Neuronal stem cell (in vitro differentiated cells): ENCODE measurements around the gene CCDC187.

Source experiments
- DNase-seq: peaks from one replicate; pipeline ENCODE4 v3.0.0-alpha.2; 2013; ENCODE audit warnings: low spot score
- H2AFZ ChIP-seq: one replicate; pipeline ENCODE4 v1.6.1; 2013; ENCODE audit warnings: mild to moderate bottlenecking, low read length, inconsistent platforms
- H2AK5ac ChIP-seq: 2 replicates; pipeline ENCODE4 v1.6.1; 2013; ENCODE audit warnings: low read depth, mild to moderate bottlenecking, inconsistent platforms, low read length, moderate library complexity, mixed read lengths
- H2BK120ac ChIP-seq: 2 replicates; pipeline ENCODE4 v1.6.1; 2013; ENCODE audit warnings: low read depth, mild to moderate bottlenecking, inconsistent platforms, low read length, moderate library complexity, mixed read lengths
- H2BK12ac ChIP-seq: one replicate; pipeline ENCODE4 v1.6.1; 2013; ENCODE audit warnings: low read length, inconsistent platforms
- H2BK15ac ChIP-seq: 2 replicates; pipeline ENCODE4 v1.6.1; 2013; ENCODE audit warnings: mild to moderate bottlenecking, low read length, inconsistent platforms, mixed read lengths
- H2BK5ac ChIP-seq: one replicate; pipeline ENCODE4 v1.6.1; 2013; ENCODE audit warnings: inconsistent platforms, mild to moderate bottlenecking, low read length, moderate library complexity
- H3K14ac ChIP-seq: one replicate; pipeline ENCODE4 v1.6.1; 2013; ENCODE audit warnings: low read length, inconsistent platforms
- H3K18ac ChIP-seq: 2 replicates; pipeline ENCODE4 v1.6.1; 2013; ENCODE audit warnings: low read length, inconsistent platforms
- H3K23ac ChIP-seq: 2 replicates; pipeline ENCODE4 v1.6.1; 2013; ENCODE audit warnings: low read depth, mild to moderate bottlenecking, mixed read lengths, low read length, inconsistent platforms; ENCODE audit not compliant: poor library complexity
- H3K27ac ChIP-seq: replicated peaks from 3 replicates; pipeline ENCODE4 v1.5.1; 2013; ENCODE audit warnings: low read length, inconsistent platforms
- H3K27me3 ChIP-seq, 3 experiments: 2 replicates each; pipeline ENCODE4 v1.6.1; 2013; ENCODE audit warnings: low read length in 3 of 3, mild to moderate bottlenecking in 2 of 3, inconsistent platforms in 1 of 3, low read depth in 1 of 3, mixed read lengths in 1 of 3, moderate library complexity in 1 of 3; ENCODE audit not compliant: control insufficient read depth in 3 of 3, insufficient read depth in 3 of 3
- H3K36me3 ChIP-seq, 2 donors: replicated peaks in 1 of 2; 2 replicates each; pipeline ENCODE4 v1.6.1; 2013; ENCODE audit warnings: low read length in 2 of 2; ENCODE audit not compliant: control insufficient read depth in 2 of 2, insufficient read depth in 2 of 2
- H3K4ac ChIP-seq: 2 replicates; pipeline ENCODE4 v1.6.1; 2013; ENCODE audit warnings: inconsistent platforms, mild to moderate bottlenecking, low read length, moderate library complexity
- H3K4me1 ChIP-seq, 2 donors: 1 replicate in 1 of 2; 2 replicates in 1 of 2; pipeline ENCODE4 v1.6.1; 2013; ENCODE audit warnings: low read length in 2 of 2, low read depth in 1 of 2; ENCODE audit not compliant: control insufficient read depth in 2 of 2, insufficient read depth in 1 of 2
- H3K4me2 ChIP-seq: one replicate; pipeline ENCODE4 v1.6.1; 2013; ENCODE audit warnings: mild to moderate bottlenecking, low read length, inconsistent platforms; ENCODE audit not compliant: insufficient read depth, poor library complexity, severe bottlenecking
- H3K4me3 ChIP-seq, 2 donors: 2 replicates each; pipeline ENCODE4 v1.5.1; 2013; ENCODE audit warnings: low read length in 2 of 2, mild to moderate bottlenecking in 2 of 2, inconsistent platforms in 1 of 2, moderate library complexity in 1 of 2
- H3K79me1 ChIP-seq: one replicate; pipeline ENCODE4 v1.6.1; 2013; ENCODE audit warnings: low read depth, mild to moderate bottlenecking, inconsistent platforms, low read length, moderate library complexity
- H3K9ac ChIP-seq: one replicate; pipeline ENCODE4 v1.6.1; 2013; ENCODE audit warnings: mild to moderate bottlenecking, low read depth, low read length, inconsistent platforms; ENCODE audit not compliant: poor library complexity
- H3K9me3 ChIP-seq, 2 donors: replicated peaks in 1 of 2; 2 replicates each; pipeline versions ENCODE3 to v1.6.1; 2013; ENCODE audit warnings: low read length in 2 of 2, mild to moderate bottlenecking in 2 of 2, inconsistent platforms in 1 of 2, low read depth in 1 of 2, mixed read lengths in 1 of 2, moderate library complexity in 1 of 2; ENCODE audit not compliant: control insufficient read depth in 2 of 2, insufficient read depth in 1 of 2
- H4K8ac ChIP-seq: one replicate; pipeline ENCODE4 v1.6.1; 2013; ENCODE audit warnings: low read depth, mild to moderate bottlenecking, inconsistent platforms, low read length, moderate library complexity
- H4K91ac ChIP-seq: one replicate; pipeline ENCODE4 v1.6.1; 2013; ENCODE audit warnings: low read length, low read depth, mild to moderate bottlenecking, inconsistent platforms; ENCODE audit not compliant: poor library complexity
- whole genome bisulfite sequencing, 2 donors: extraction: QIAGEN DNeasy Blood & Tissue Kit; methylation state at CpG; one replicate each; pipeline ENCODE4 v1.1.7; 2013; ENCODE audit warnings: missing lambda C conversion rate in 2 of 2, mixed read lengths in 1 of 2; ENCODE audit not compliant: insufficient read length in 2 of 2, insufficient replicate concordance in 1 of 2; ENCODE audit errors: extremely low coverage in 2 of 2; 5-methylcytosine and 5-hydroxymethylcytosine counted together

CCDC187 gene

GRCh38 chr9:136270173-136270705 lies 33.7 kb downstream of the CCDC187 start:
- no peak overlapping the region for H4K8ac ChIP-seq
- no peak overlapping the region for H2BK12ac ChIP-seq
- no peak overlapping the region for H2BK5ac ChIP-seq
- peaks cover 4 to 14% of the 10 kb centered on the region in 2 donors for H3K4me1 ChIP-seq
- H3K27me3 ChIP-seq = peaks cover 0 to 60% (median 0%) of the 10 kb centered on the region in 3 experiments
- H4K91ac ChIP-seq = no peak overlapping the region
- no peak for DNase-seq
- no peak overlapping the region for H3K23ac ChIP-seq
- H2AFZ ChIP-seq = no peak overlapping the region
- no peak overlapping the region for H3K4ac ChIP-seq
- H2BK15ac ChIP-seq = no peak overlapping the region
- H3K79me1 ChIP-seq = no peaks in the 10 kb centered on the region
- H3K27ac ChIP-seq = no peak overlapping the region
- WGBS, 2 donors = no CpG with 5 or more reads among the region's 13 CpGs
- no peak overlapping the region for H2BK120ac ChIP-seq
- H3K36me3 ChIP-seq = no peaks in the 10 kb centered on the region
- H3K9ac ChIP-seq = no peak overlapping the region
- no peak overlapping the region for H2AK5ac ChIP-seq
- no peak overlapping the region for H3K4me3 ChIP-seq
- no peak overlapping the region for H3K4me2 ChIP-seq
- no peak overlapping the region for H3K18ac ChIP-seq
- no peak overlapping the region for H3K14ac ChIP-seq
- no peaks in the 10 kb centered on the region for H3K9me3 ChIP-seq

- H3K79me1 ChIP-seq = no peaks in the 10 kb centered on the region
- no CpG with 5 or more reads among the region's 6 CpGs for WGBS, 2 donors
- no peak overlapping the region for H2BK15ac ChIP-seq
- H3K14ac ChIP-seq = no peak overlapping the region
- peaks cover 12 to 17% of the 10 kb centered on the region in 2 donors for H3K4me1 ChIP-seq
- no peak overlapping the region for H3K9ac ChIP-seq
- no peak overlapping the region for H3K27ac ChIP-seq
- no peak overlapping the region for H4K8ac ChIP-seq
- no peak overlapping the region for H2BK5ac ChIP-seq
- H2AFZ ChIP-seq = peak overlapping the region; percentile 24
- no peak overlapping the region for H4K91ac ChIP-seq
- H2BK12ac ChIP-seq = no peak overlapping the region
- no peaks in the 10 kb centered on the region for H3K9me3 ChIP-seq
- no peaks in the 10 kb centered on the region for H3K36me3 ChIP-seq
- peak overlapping the region; percentile 8 for H2AK5ac ChIP-seq
- no peak for DNase-seq
- H3K18ac ChIP-seq = no peak overlapping the region
- H3K4me2 ChIP-seq = no peak overlapping the region
- no peak overlapping the region for H3K4ac ChIP-seq
- no peak overlapping the region for H3K4me3 ChIP-seq
- no peak overlapping the region for H3K23ac ChIP-seq
- H3K27me3 ChIP-seq = peaks cover 0 to 60% (median 0%) of the 10 kb centered on the region in 3 experiments
- H2BK120ac ChIP-seq = no peak overlapping the region
These were observed 35.2 kb downstream of the CCDC187 start for GRCh38 chr9:136268735-136269134.

DNA sequence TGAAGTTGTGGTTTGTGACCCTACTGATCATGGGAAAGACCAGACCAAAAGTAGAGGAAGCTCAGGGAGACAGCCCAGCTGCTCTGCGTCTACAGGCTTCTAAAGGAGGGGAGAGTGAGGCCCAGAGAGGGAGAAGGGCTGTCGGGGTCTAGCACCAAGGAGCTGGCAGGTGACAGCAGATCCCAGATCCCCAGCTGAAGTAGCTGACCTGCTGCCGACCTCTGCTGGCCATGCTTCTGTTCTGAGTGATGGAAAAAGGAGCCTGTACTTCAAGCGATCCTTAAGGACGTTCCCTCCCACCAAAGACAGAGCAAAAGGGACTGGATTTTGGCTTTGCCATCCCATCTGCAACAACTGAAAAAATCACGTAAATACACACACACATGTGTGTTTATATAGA lies 35.6 kb downstream of the CCDC187 start:
- H3K23ac ChIP-seq = no peak overlapping the region
- H4K91ac ChIP-seq = no peak overlapping the region
- H3K4me1 ChIP-seq = peaks cover 16 to 21% of the 10 kb centered on the region in 2 donors
- no peak overlapping the region for H3K4me3 ChIP-seq
- no peak overlapping the region for H3K14ac ChIP-seq
- no peak overlapping the region for H2BK12ac ChIP-seq
- no peak overlapping the region for H3K4ac ChIP-seq
- H4K8ac ChIP-seq = no peak overlapping the region
- no peaks in the 10 kb centered on the region for H3K9me3 ChIP-seq
- no peak overlapping the region for H3K18ac ChIP-seq
- H2BK120ac ChIP-seq = no peak overlapping the region
- peaks cover 0 to 60% (median 0%) of the 10 kb centered on the region in 3 experiments for H3K27me3 ChIP-seq
- H3K27ac ChIP-seq = no peak overlapping the region
- WGBS, 2 donors = no CpG with 5 or more reads among the region's 6 CpGs
- peak; percentile 46 for DNase-seq
- no peak overlapping the region for H2AFZ ChIP-seq
- H3K4me2 ChIP-seq = no peak overlapping the region
- H3K9ac ChIP-seq = no peak overlapping the region
- H3K79me1 ChIP-seq = no peaks in the 10 kb centered on the region
- H2BK5ac ChIP-seq = no peak overlapping the region
- no peak overlapping the region for H2BK15ac ChIP-seq
- H3K36me3 ChIP-seq = no peaks in the 10 kb centered on the region
- H2AK5ac ChIP-seq = no peak overlapping the region

DNA sequence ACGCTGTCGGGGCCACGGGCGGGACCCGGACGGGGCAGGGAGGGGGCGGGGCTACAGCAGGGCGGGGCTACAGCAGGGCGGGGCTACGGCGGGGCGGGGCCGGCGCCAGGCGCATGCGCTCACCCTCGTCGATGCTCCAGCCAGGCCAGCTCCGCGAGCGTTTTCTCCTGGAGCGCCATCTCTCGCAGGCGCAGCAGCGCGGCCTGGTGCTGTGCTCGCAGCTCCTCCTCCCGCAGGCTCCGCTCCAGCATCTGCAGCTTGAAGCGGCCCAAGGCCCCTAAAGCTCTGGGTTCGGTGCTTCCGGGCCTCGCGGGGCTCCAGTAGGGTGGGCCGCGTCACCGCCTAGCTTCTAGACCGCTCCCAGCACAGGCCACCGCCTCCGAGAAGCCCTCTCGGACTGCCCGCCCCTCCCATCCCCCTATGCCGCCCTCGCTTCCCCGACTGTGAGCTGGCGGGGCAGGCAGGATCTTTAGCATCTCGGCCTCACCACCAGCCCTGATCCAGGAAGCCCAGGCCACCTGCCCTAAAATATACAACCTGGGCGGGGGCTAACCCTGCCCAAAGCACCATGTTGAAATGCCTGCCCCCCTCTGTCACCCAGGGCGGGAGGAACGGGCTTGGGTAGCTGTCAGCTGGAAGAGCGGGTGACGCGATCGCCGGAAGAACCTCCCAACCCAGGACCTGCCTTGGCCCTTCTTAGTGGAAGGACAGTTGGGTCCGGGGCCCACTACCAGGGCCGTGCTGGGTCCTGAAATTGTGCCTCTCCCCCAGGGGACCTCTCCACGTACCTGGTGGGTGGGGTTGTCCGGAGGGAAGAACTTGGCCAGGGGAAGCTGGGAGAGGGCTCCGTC lies 36.4 kb downstream of the CCDC187 start:
- peaks cover 0 to 57% (median 0%) of the 10 kb centered on the region in 3 experiments for H3K27me3 ChIP-seq
- H2BK5ac ChIP-seq = peak overlapping the region; percentile 55
- peak overlapping the region; percentile 60 for H3K4ac ChIP-seq
- WGBS, 2 donors = no CpG with 5 or more reads among the region's 60 CpGs
- H3K9me3 ChIP-seq = no peaks in the 10 kb centered on the region
- H3K14ac ChIP-seq = peak overlapping the region; percentile 84
- peak overlapping the region; percentile 99 for H3K18ac ChIP-seq
- H2BK120ac ChIP-seq = no peak overlapping the region
- no peak overlapping the region for H3K27ac ChIP-seq
- H3K4me2 ChIP-seq = peak overlapping the region; percentile 78
- peak overlapping the region; percentile 62 for H2BK15ac ChIP-seq
- peak overlapping the region; percentile 93 for H2AK5ac ChIP-seq
- no peak overlapping the region for H4K91ac ChIP-seq
- H2BK12ac ChIP-seq = peak overlapping the region; percentile 50
- no peaks in the 10 kb centered on the region for H3K79me1 ChIP-seq
- H3K9ac ChIP-seq = peak overlapping the region; percentile 89
- peak overlapping the region; percentile 75 for H3K23ac ChIP-seq
- DNase-seq = peak; percentile 61
- H4K8ac ChIP-seq = peak overlapping the region; percentile 93
- no peaks in the 10 kb centered on the region for H3K36me3 ChIP-seq
- peaks cover 16 to 21% of the 10 kb centered on the region in 2 donors for H3K4me1 ChIP-seq
- H2AFZ ChIP-seq = peak overlapping the region; percentile 96
- H3K4me3 ChIP-seq = peak overlapping the region; percentile 39 to 75
